Trophoblast cell (in vitro differentiated cells and primary cell): Measurements from ENCODE around the gene KCND3.

ENCODE experiments used
- DNase-seq, 2 donors: peaks; one replicate each; pipeline ENCODE4 v3.0.0-alpha.2; 2016
- H2AFZ ChIP-seq: 2 replicates; pipeline ENCODE4 v1.6.1; 2013; ENCODE audit warnings: low read length, moderate library complexity, mild to moderate bottlenecking; ENCODE audit not compliant: insufficient read depth, poor library complexity
- H2AK5ac ChIP-seq: 2 replicates; pipeline ENCODE4 v1.6.1; 2013; ENCODE audit warnings: mild to moderate bottlenecking, low read length
- H2BK120ac ChIP-seq: 2 replicates; pipeline ENCODE4 v1.6.1; 2013; ENCODE audit warnings: low read length, mild to moderate bottlenecking, moderate library complexity; ENCODE audit not compliant: insufficient read depth, poor library complexity
- H2BK12ac ChIP-seq: 2 replicates; pipeline ENCODE4 v1.6.1; 2013; ENCODE audit warnings: mild to moderate bottlenecking, low read length, moderate library complexity
- H2BK5ac ChIP-seq: 2 replicates; pipeline ENCODE4 v1.6.1; 2013; ENCODE audit warnings: low read length, low read depth, moderate library complexity, mild to moderate bottlenecking; ENCODE audit not compliant: poor library complexity
- H3K14ac ChIP-seq: 2 replicates; pipeline ENCODE4 v1.6.1; 2013; ENCODE audit warnings: mild to moderate bottlenecking, low read length
- H3K18ac ChIP-seq: 2 replicates; pipeline ENCODE4 v1.6.1; 2013; ENCODE audit warnings: mild to moderate bottlenecking, low read length
- H3K23ac ChIP-seq: 2 replicates; pipeline ENCODE4 v1.6.1; 2013; ENCODE audit warnings: low read length
- H3K27ac ChIP-seq: 2 replicates; pipeline ENCODE4 v1.5.1; 2013; ENCODE audit warnings: low read depth, mild to moderate bottlenecking, inconsistent platforms, low read length, moderate library complexity
- H3K27me3 ChIP-seq: 2 replicates; pipeline ENCODE4 v1.6.1; 2013; ENCODE audit warnings: inconsistent platforms, mild to moderate bottlenecking, low read length, moderate library complexity; ENCODE audit not compliant: insufficient read depth
- H3K36me3 ChIP-seq, 2 experiments: 1 replicate in 1 of 2; 2 replicates in 1 of 2; pipeline ENCODE4 v1.6.1; 2013; ENCODE audit warnings: low read length in 2 of 2, mild to moderate bottlenecking in 2 of 2, moderate library complexity in 1 of 2; ENCODE audit not compliant: insufficient read depth in 2 of 2, control insufficient read depth in 1 of 2
- H3K4ac ChIP-seq: 2 replicates; pipeline ENCODE4 v1.6.1; 2013; ENCODE audit warnings: low read depth, mild to moderate bottlenecking, low read length, moderate library complexity
- H3K4me1 ChIP-seq, 2 experiments: 1 replicate in 1 of 2; 2 replicates in 1 of 2; pipeline ENCODE4 v1.6.1; 2013; ENCODE audit warnings: low read length in 2 of 2, mild to moderate bottlenecking in 2 of 2, moderate library complexity in 1 of 2; ENCODE audit not compliant: insufficient read depth in 2 of 2, control insufficient read depth in 1 of 2
- H3K4me2 ChIP-seq: 2 replicates; pipeline ENCODE4 v1.6.1; 2013; ENCODE audit warnings: inconsistent platforms, mild to moderate bottlenecking, low read length, moderate library complexity
- H3K4me3 ChIP-seq: 2 replicates; pipeline ENCODE4 v1.5.1; 2013; ENCODE audit warnings: mild to moderate bottlenecking, low read depth, low read length, inconsistent platforms
- H3K79me1 ChIP-seq: one replicate; pipeline ENCODE4 v1.6.1; 2013; ENCODE audit warnings: low read length
- H3K79me2 ChIP-seq: 2 replicates; pipeline ENCODE4 v1.6.1; 2013; ENCODE audit warnings: low read length, mild to moderate bottlenecking; ENCODE audit not compliant: control insufficient read depth, insufficient read depth, poor library complexity
- H3K9ac ChIP-seq: 2 replicates; pipeline ENCODE4 v1.6.1; 2013; ENCODE audit warnings: mild to moderate bottlenecking, low read length
- H3K9me3 ChIP-seq: 2 replicates; pipeline ENCODE4 v1.6.1; 2013; ENCODE audit warnings: low read depth, mild to moderate bottlenecking, control low read depth, inconsistent platforms, low read length; ENCODE audit not compliant: insufficient read depth
- H4K12ac ChIP-seq: 2 replicates; pipeline ENCODE4 v1.6.1; 2013; ENCODE audit warnings: low read depth, mild to moderate bottlenecking, low read length, moderate library complexity
- H4K8ac ChIP-seq: 2 replicates; pipeline ENCODE4 v1.6.1; 2013; ENCODE audit warnings: low read depth, mild to moderate bottlenecking, low read length, moderate library complexity
- H4K91ac ChIP-seq: one replicate; pipeline ENCODE4 v1.6.1; 2013; ENCODE audit warnings: low read depth, mild to moderate bottlenecking, low read length, moderate library complexity
- WGBS: extraction: QIAGEN DNeasy Blood & Tissue Kit; methylation state at CpG from one replicate; pipeline ENCODE4 v1.1.7; 2013; ENCODE audit warnings: missing lambda C conversion rate; ENCODE audit not compliant: insufficient read length, insufficient coverage; ENCODE audit errors: extremely low coverage; 5-methylcytosine and 5-hydroxymethylcytosine counted together

KCND3 gene

GRCh38 chr1:112006416-112007025 is 17.1 kb upstream of the KCND3 start:
- H3K9ac ChIP-seq, result no peak overlapping the region
- WGBS, result no CpG with 5 or more reads among the region's 7 CpGs
- H2BK5ac ChIP-seq, result no peak overlapping the region
- no peak overlapping the region for H4K8ac ChIP-seq
- H3K4me1 ChIP-seq, result no peaks in the 10 kb centered on the region
- no peaks in the 10 kb centered on the region for H3K79me1 ChIP-seq
- H3K9me3 ChIP-seq, result peaks cover 3% of the 10 kb centered on the region
- H3K4ac ChIP-seq, result no peak overlapping the region
- DNase-seq, result no peak
- no peak overlapping the region for H3K27ac ChIP-seq
- no peak overlapping the region for H3K23ac ChIP-seq
- no peak overlapping the region for H4K91ac ChIP-seq
- H2AFZ ChIP-seq, result no peak overlapping the region
- H2AK5ac ChIP-seq, result no peak overlapping the region
- no peaks in the 10 kb centered on the region for H3K27me3 ChIP-seq
- no peaks in the 10 kb centered on the region for H3K36me3 ChIP-seq
- H4K12ac ChIP-seq, result no peak overlapping the region
- no peak overlapping the region for H3K14ac ChIP-seq
- no peak overlapping the region for H2BK120ac ChIP-seq
- no peak overlapping the region for H3K18ac ChIP-seq
- no peak overlapping the region for H2BK12ac ChIP-seq
- H3K79me2 ChIP-seq, result no peaks in the 10 kb centered on the region
- no peak overlapping the region for H3K4me3 ChIP-seq
- no peak overlapping the region for H3K4me2 ChIP-seq

- no peak overlapping the region for H3K14ac ChIP-seq
- no peaks in the 10 kb centered on the region for H3K36me3 ChIP-seq
- H4K8ac ChIP-seq, result no peak overlapping the region
- H3K9me3 ChIP-seq, result peaks cover 3% of the 10 kb centered on the region
- no CpG with 5 or more reads among the region's 2 CpGs for WGBS
- no peaks in the 10 kb centered on the region for H3K79me1 ChIP-seq
- H4K12ac ChIP-seq, result no peak overlapping the region
- no peak overlapping the region for H4K91ac ChIP-seq
- no peak overlapping the region for H2BK120ac ChIP-seq
- DNase-seq, result no peak
- H2AK5ac ChIP-seq, result no peak overlapping the region
- no peak overlapping the region for H3K23ac ChIP-seq
- H3K4me1 ChIP-seq, result no peaks in the 10 kb centered on the region
- H2BK5ac ChIP-seq, result no peak overlapping the region
- no peak overlapping the region for H3K27ac ChIP-seq
- no peaks in the 10 kb centered on the region for H3K27me3 ChIP-seq
- no peak overlapping the region for H2AFZ ChIP-seq
- H3K9ac ChIP-seq, result no peak overlapping the region
- H3K79me2 ChIP-seq, result no peaks in the 10 kb centered on the region
- H3K4me2 ChIP-seq, result no peak overlapping the region
- no peak overlapping the region for H3K4me3 ChIP-seq
- H3K18ac ChIP-seq, result no peak overlapping the region
- no peak overlapping the region for H3K4ac ChIP-seq
- no peak overlapping the region for H2BK12ac ChIP-seq
These were observed 14.6 kb upstream of the KCND3 start for GRCh38 chr1:112004076-112004475.

GRCh38 chr1:112002514-112002913 is 13.0 kb upstream of the KCND3 start:
- no peaks in the 10 kb centered on the region for H3K4me1 ChIP-seq
- peaks cover 3% of the 10 kb centered on the region for H3K9me3 ChIP-seq
- H3K14ac ChIP-seq, result no peak overlapping the region
- DNase-seq, result no peak
- no peak overlapping the region for H3K9ac ChIP-seq
- no peak overlapping the region for H3K4me2 ChIP-seq
- no peak overlapping the region for H2BK12ac ChIP-seq
- no CpG with 5 or more reads among the region's 4 CpGs for WGBS
- no peak overlapping the region for H2BK5ac ChIP-seq
- H2AK5ac ChIP-seq, result no peak overlapping the region
- H4K91ac ChIP-seq, result no peak overlapping the region
- H3K27ac ChIP-seq, result no peak overlapping the region
- no peaks in the 10 kb centered on the region for H3K79me1 ChIP-seq
- H3K4me3 ChIP-seq, result no peak overlapping the region
- no peaks in the 10 kb centered on the region for H3K79me2 ChIP-seq
- no peak overlapping the region for H4K12ac ChIP-seq
- no peak overlapping the region for H3K18ac ChIP-seq
- H3K36me3 ChIP-seq, result no peaks in the 10 kb centered on the region
- no peak overlapping the region for H4K8ac ChIP-seq
- no peak overlapping the region for H3K4ac ChIP-seq
- no peak overlapping the region for H2AFZ ChIP-seq
- H2BK120ac ChIP-seq, result no peak overlapping the region
- no peak overlapping the region for H3K23ac ChIP-seq
- no peaks in the 10 kb centered on the region for H3K27me3 ChIP-seq

- no peak overlapping the region for H3K4me2 ChIP-seq
- no peak overlapping the region for H3K14ac ChIP-seq
- H3K4me1 ChIP-seq, result no peaks in the 10 kb centered on the region
- no peak overlapping the region for H2AFZ ChIP-seq
- no peak overlapping the region for H2BK120ac ChIP-seq
- H4K91ac ChIP-seq, result no peak overlapping the region
- H2BK5ac ChIP-seq, result no peak overlapping the region
- H3K4ac ChIP-seq, result no peak overlapping the region
- no peaks in the 10 kb centered on the region for H3K79me2 ChIP-seq
- H4K12ac ChIP-seq, result no peak overlapping the region
- peaks cover 3% of the 10 kb centered on the region for H3K9me3 ChIP-seq
- no peak overlapping the region for H3K9ac ChIP-seq
- WGBS, result no CpG with 5 or more reads among the region's 2 CpGs
- no peak overlapping the region for H4K8ac ChIP-seq
- no peak overlapping the region for H2BK12ac ChIP-seq
- DNase-seq, result no peak
- no peaks in the 10 kb centered on the region for H3K36me3 ChIP-seq
- H3K4me3 ChIP-seq, result no peak overlapping the region
- H3K27ac ChIP-seq, result no peak overlapping the region
- H3K79me1 ChIP-seq, result no peaks in the 10 kb centered on the region
- H2AK5ac ChIP-seq, result no peak overlapping the region
- H3K23ac ChIP-seq, result no peak overlapping the region
- no peaks in the 10 kb centered on the region for H3K27me3 ChIP-seq
- H3K18ac ChIP-seq, result no peak overlapping the region
These were observed 12.0 kb upstream of the KCND3 start for GRCh38 chr1:112001436-112001835.
